ENCODE data around the gene CERK. TPM values are rescaled to one million over a fixed set of nuclear protein-coding genes. Genes with fewer than 3 reads are reported as not detected.

The CERK gene
- total and polyA plus RNA-seq, 2 of the 8 experiments (the other 6 are each of a cell fraction or from before 2014, with no cell fraction given): 26.6 to 59.0 TPM

GRCh38 chr22:46696229-46696518 lies 41.9 kb downstream of the CERK start (continued):
- no peak for TF ChIP-seq EGR1 (IDR thresholded peaks at IDR 0.05; ENCODE audit: borderline replicate concordance, low read depth, low read length)
- TF ChIP-seq SP1 (IDR thresholded peaks at IDR 0.05; ENCODE audit: low read depth, low read length): no peak

All from H1 (cell line).